ENCODE results near the gene CORO2A.

The CORO2A gene

DNA sequence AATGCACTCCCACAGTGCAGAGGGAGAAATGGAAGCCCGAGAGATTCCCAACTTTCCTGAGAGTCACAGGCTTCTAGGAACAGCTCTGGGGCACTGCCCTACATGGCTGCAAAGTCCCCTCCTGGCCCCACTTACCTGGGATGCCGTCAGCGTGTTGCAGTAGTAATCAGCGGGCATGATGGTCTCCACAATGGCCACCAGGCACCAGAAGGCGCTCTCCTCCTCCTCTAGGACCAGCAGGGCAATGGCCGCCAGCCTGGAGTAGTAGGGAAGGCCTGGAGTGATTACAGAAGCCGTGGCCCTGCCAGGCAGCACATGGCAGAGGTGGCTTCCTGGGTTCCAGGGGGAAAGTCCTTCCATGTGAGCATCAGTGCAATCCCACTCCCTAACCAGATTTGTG is 10.7 kb upstream of the CORO2A start:
- TF ChIP-seq EZH2phosphoT487 (IDR thresholded peaks at IDR 0.05; ENCODE audit: borderline replicate concordance, low read length) = no peak
- TF ChIP-seq, protein P1, sequence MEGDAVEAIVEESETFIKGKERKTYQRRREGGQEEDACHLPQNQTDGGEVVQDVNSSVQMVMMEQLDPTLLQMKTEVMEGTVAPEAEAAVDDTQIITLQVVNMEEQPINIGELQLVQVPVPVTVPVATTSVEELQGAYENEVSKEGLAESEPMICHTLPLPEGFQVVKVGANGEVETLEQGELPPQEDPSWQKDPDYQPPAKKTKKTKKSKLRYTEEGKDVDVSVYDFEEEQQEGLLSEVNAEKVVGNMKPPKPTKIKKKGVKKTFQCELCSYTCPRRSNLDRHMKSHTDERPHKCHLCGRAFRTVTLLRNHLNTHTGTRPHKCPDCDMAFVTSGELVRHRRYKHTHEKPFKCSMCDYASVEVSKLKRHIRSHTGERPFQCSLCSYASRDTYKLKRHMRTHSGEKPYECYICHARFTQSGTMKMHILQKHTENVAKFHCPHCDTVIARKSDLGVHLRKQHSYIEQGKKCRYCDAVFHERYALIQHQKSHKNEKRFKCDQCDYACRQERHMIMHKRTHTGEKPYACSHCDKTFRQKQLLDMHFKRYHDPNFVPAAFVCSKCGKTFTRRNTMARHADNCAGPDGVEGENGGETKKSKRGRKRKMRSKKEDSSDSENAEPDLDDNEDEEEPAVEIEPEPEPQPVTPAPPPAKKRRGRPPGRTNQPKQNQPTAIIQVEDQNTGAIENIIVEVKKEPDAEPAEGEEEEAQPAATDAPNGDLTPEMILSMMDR (IDR thresholded peaks at IDR 0.05; ENCODE audit: low read depth, low read length, poor library complexity, severe bottlenecking) = no peak
- Histone ChIP-seq H3K79me2 (ENCODE audit: control insufficient read depth, low read length) (no peaks in the 10 kb centered on the region), H3K9me3 (ENCODE audit: control insufficient read depth, insufficient read depth, low read length) (no peaks in the 10 kb centered on the region), H3K4me2 (ENCODE audit: low read length) (no peak overlapping the region), H3K4me1 (ENCODE audit: control insufficient read depth, low read length) (peaks cover 20% of the 10 kb centered on the region), H3K4me3 (ENCODE audit: low read length) (no peak overlapping the region), H3K36me3 (ENCODE audit: control insufficient read depth, low read length) (no peaks in the 10 kb centered on the region), H3K27ac (ENCODE audit: low read depth, low read length) (no peak overlapping the region), H4K20me1 (ENCODE audit: control insufficient read depth, insufficient read depth, low read depth, low read length) (no peaks in the 10 kb centered on the region), H3K27me3 (ENCODE audit: control insufficient read depth, low read length) (peaks cover 5% of the 10 kb centered on the region), H3K9me2 (replicated peaks; ENCODE audit: control insufficient read depth, low read length) (no peaks in the 10 kb centered on the region), H3F3A (ENCODE audit: control insufficient read depth, insufficient read depth) (peaks cover 4% of the 10 kb centered on the region; the same call in 1 of the 2 replicates)

DNA sequence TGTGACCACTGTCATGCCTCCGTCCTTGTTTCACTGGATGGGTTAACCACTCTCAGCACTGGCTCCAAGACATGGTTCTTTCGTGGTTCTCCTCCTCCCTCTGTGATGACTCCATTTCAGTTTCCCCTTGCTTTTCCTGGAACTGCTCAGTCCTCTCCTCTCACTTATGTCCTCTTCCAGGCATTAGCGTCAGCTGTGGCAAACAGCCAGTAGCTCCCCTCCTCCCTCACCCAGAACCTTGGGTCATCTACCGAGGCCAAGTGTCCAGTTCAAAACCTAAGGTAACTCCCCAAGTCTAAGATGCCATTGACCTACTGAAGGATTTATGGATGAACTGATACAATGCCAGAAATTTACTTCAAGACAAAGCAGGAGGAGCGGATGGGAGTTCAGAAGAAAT is 9.8 kb upstream of the CORO2A start:
- Histone ChIP-seq H4K20me1 (ENCODE audit: control insufficient read depth, insufficient read depth, low read depth, low read length) (no peaks in the 10 kb centered on the region), H3K27ac (ENCODE audit: low read depth, low read length) (no peak overlapping the region), H3K4me1 (ENCODE audit: control insufficient read depth, low read length) (peaks cover 20% of the 10 kb centered on the region), H3F3A (ENCODE audit: control insufficient read depth, insufficient read depth) (peaks cover 4% of the 10 kb centered on the region; the same call in 1 of the 2 replicates), H3K4me2 (ENCODE audit: low read length) (no peak overlapping the region), H3K36me3 (ENCODE audit: control insufficient read depth, low read length) (no peaks in the 10 kb centered on the region), H3K4me3 (ENCODE audit: low read length) (no peak overlapping the region), H3K79me2 (ENCODE audit: control insufficient read depth, low read length) (no peaks in the 10 kb centered on the region), H3K9me2 (replicated peaks; ENCODE audit: control insufficient read depth, low read length) (no peaks in the 10 kb centered on the region), H3K27me3 (ENCODE audit: control insufficient read depth, low read length) (peaks cover 5% of the 10 kb centered on the region), H3K9me3 (ENCODE audit: control insufficient read depth, insufficient read depth, low read length) (no peaks in the 10 kb centered on the region)
- TF ChIP-seq, protein P1 (IDR thresholded peaks at IDR 0.05; ENCODE audit: low read depth, low read length, poor library complexity, severe bottlenecking) = no peak
- TF ChIP-seq EZH2phosphoT487 (IDR thresholded peaks at IDR 0.05; ENCODE audit: borderline replicate concordance, low read length) = no peak

DNA sequence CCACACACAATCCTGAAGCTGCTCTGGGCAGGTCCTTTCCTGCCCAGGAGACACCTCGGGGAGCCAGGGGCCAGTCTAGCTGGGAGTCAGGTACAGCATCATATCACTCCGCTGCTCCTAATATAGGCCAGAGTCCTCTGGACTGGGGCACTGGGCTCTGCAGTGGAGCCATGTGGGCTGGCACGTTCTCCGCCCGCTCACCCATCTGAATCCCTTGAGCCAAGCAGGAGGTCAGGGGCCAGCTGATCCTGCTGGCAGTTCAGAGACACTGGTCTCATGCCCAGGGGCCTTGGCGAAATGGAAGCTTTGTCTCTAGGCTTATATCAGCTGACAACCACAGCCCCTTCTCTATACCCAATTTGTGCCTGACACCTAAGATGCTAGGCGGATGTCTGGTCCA is 9.3 kb upstream of the CORO2A start:
- TF ChIP-seq, protein P1 (IDR thresholded peaks at IDR 0.05; ENCODE audit: low read depth, low read length, poor library complexity, severe bottlenecking) = no peak
- TF ChIP-seq EZH2phosphoT487 (IDR thresholded peaks at IDR 0.05; ENCODE audit: borderline replicate concordance, low read length) = no peak
- H3K27me3 ChIP-seq (ENCODE audit: control insufficient read depth, low read length) = peaks cover 5% of the 10 kb centered on the region
- H3K9me3 ChIP-seq (ENCODE audit: control insufficient read depth, insufficient read depth, low read length) = no peaks in the 10 kb centered on the region
- no peaks in the 10 kb centered on the region for H3K9me2 ChIP-seq (replicated peaks; ENCODE audit: control insufficient read depth, low read length)
- peaks cover under 1% of the 10 kb centered on the region; the same call in 1 of the 2 replicates for H3F3A ChIP-seq (ENCODE audit: control insufficient read depth, insufficient read depth)
- H3K4me3 ChIP-seq (ENCODE audit: low read length) = no peak overlapping the region
- H4K20me1 ChIP-seq (ENCODE audit: control insufficient read depth, insufficient read depth, low read depth, low read length) = no peaks in the 10 kb centered on the region
- no peaks in the 10 kb centered on the region for H3K36me3 ChIP-seq (ENCODE audit: control insufficient read depth, low read length)
- H3K4me1 ChIP-seq (ENCODE audit: control insufficient read depth, low read length) = peaks cover 20% of the 10 kb centered on the region
- H3K4me2 ChIP-seq (ENCODE audit: low read length) = no peak overlapping the region
- H3K79me2 ChIP-seq (ENCODE audit: control insufficient read depth, low read length) = no peaks in the 10 kb centered on the region
- no peak overlapping the region for H3K27ac ChIP-seq (ENCODE audit: low read depth, low read length)
